GM10248 (cell line): ENCODE data around the gene SLC44A1.

Source experiments
- CTCF ChIA-PET: fragments of 300-600 bp; sonication (Branson Sonifier 250); formaldehyde crosslinking; extraction: SDS; loops from one replicate; lab custom pipeline; 2021; ENCODE audit warnings: antibody characterized with exemption; lab: Yijun Ruan, JAX
- POLR2A ChIA-PET: fragments of 350-650 bp; sonication (Branson Sonifier 250); formaldehyde crosslinking; extraction: SDS; loops from one replicate; lab custom pipeline; 2020; ENCODE audit warnings: antibody characterized with exemption; lab: Yijun Ruan, JAX
- DNase-seq: peaks from one replicate; pipeline ENCODE4 v3.0.0; 2012; ENCODE audit errors: extremely low spot score
- CTCF ChIP-seq: IDR thresholded peaks from 2 replicates; pipeline ENCODE4 v1.5.1; 2012; ENCODE audit warnings: mild to moderate bottlenecking, low read depth; ENCODE audit errors: extremely low read depth, missing control alignments, control extremely low read depth

SLC44A1 gene

GRCh38 chr9:105206496-105206820 is 38.0 kb upstream of the SLC44A1 start:
- no peak for DNase-seq
- ChIA-PET CTCF (no interaction called here), POLR2A (no interaction called here)
- no peak for TF ChIP-seq CTCF

- TF ChIP-seq CTCF: no peak
- POLR2A ChIA-PET: no interaction called here
- DNase-seq: no peak
- CTCF ChIA-PET: no interaction called here
Observed at GRCh38 chr9:105206821-105207699, 37.4 kb upstream of the SLC44A1 start.

- no peak for TF ChIP-seq CTCF
- ChIA-PET CTCF (no interaction called here), POLR2A (no interaction called here)
- DNase-seq: no peak
Observed at GRCh38 chr9:105216440-105217178, 27.8 kb upstream of the SLC44A1 start.

GRCh38 chr9:105218673-105219072 is 25.8 kb upstream of the SLC44A1 start:
- ChIA-PET CTCF (interaction anchor here (1.2 to 1.7 kb wide), 3 partner anchors 23 to 44 kb away, joined by 3 to 6 read pairs (median 3); no protein-coding TSS in a partner anchor), POLR2A (no interaction called here)
- DNase-seq: no peak
- no peak for TF ChIP-seq CTCF

- no peak for TF ChIP-seq CTCF
- DNase-seq: no peak
- ChIA-PET CTCF (interaction anchor here (0.7 to 1.7 kb wide), 6 partner anchors 9 to 44 kb away, joined by 3 to 6 read pairs (median 3); no protein-coding TSS in a partner anchor), POLR2A (no interaction called here)
Observed at GRCh38 chr9:105219291-105219805, 25.1 kb upstream of the SLC44A1 start.

GRCh38 chr9:105220451-105220850 is 24.0 kb upstream of the SLC44A1 start:
- no peak for TF ChIP-seq CTCF
- ChIA-PET CTCF (interaction anchor here (1.0 to 1.5 kb wide), 2 partner anchors 23 to 35 kb away, joined by 4 read pairs; no protein-coding TSS in a partner anchor), POLR2A (no interaction called here)
- no peak for DNase-seq
